ENCODE data around the gene MYT1.
"Not testable (repeated sequence)": the region's sequence is repeated elsewhere in the genome, so short reads cannot be mapped to it uniquely, and the experiment has no call there.

MYT1 gene

GRCh38 chr20:64164123-64164836 is at the start of gene MYT1:
MYT1 (plus strand) TSS chr20:64164452; CDS start chr20:64198862, 34,410 bp downstream.
- DNase-seq (ENCODE audit: low read depth, low spot score) = no peak

- no peak for DNase-seq (ENCODE audit: low read depth, low spot score)
Observed at GRCh38 chr20:64115171-64115911, 48.9 kb upstream of the MYT1 start.

GRCh38 chr20:64116016-64116415 is 48.2 kb upstream of the MYT1 start:
- DNase-seq (ENCODE audit: low read depth, low spot score) = no peak

GRCh38 chr20:64116541-64117431 is 47.5 kb upstream of the MYT1 start:
- no peak for DNase-seq (ENCODE audit: low read depth, low spot score)

- DNase-seq (ENCODE audit: low read depth, low spot score) = not testable (repeated sequence)
Observed at GRCh38 chr20:64117432-64117777, 46.8 kb upstream of the MYT1 start.

GRCh38 chr20:64119301-64119680 is 45.0 kb upstream of the MYT1 start:
- no peak for DNase-seq (ENCODE audit: low read depth, low spot score)

- peak; percentile 14 for DNase-seq (ENCODE audit: low read depth, low spot score)
Observed at GRCh38 chr20:64119681-64120341, 44.4 kb upstream of the MYT1 start.

- DNase-seq (ENCODE audit: low read depth, low spot score) = no peak
Observed at GRCh38 chr20:64121586-64121985, 42.7 kb upstream of the MYT1 start.

GRCh38 chr20:64122927-64123326 is 41.3 kb upstream of the MYT1 start:
- DNase-seq (ENCODE audit: low read depth, low spot score) = not testable (repeated sequence)

GRCh38 chr20:64123517-64123916 is 40.7 kb upstream of the MYT1 start:
- DNase-seq (ENCODE audit: low read depth, low spot score) = not testable (repeated sequence)

GRCh38 chr20:64129146-64129782 is 35.0 kb upstream of the MYT1 start:
- DNase-seq (ENCODE audit: low read depth, low spot score) = no peak

GRCh38 chr20:64130271-64130670 is 34.0 kb upstream of the MYT1 start:
- DNase-seq (ENCODE audit: low read depth, low spot score) = no peak

GRCh38 chr20:64130876-64131275 is 33.4 kb upstream of the MYT1 start:
- DNase-seq (ENCODE audit: low read depth, low spot score) = no peak

GRCh38 chr20:64131406-64131805 is 32.8 kb upstream of the MYT1 start:
- DNase-seq (ENCODE audit: low read depth, low spot score) = no peak

GRCh38 chr20:64133951-64134407 is 30.3 kb upstream of the MYT1 start:
- DNase-seq (ENCODE audit: low read depth, low spot score) = no peak

GRCh38 chr20:64134744-64135143 is 29.5 kb upstream of the MYT1 start:
- DNase-seq (ENCODE audit: low read depth, low spot score) = not testable (repeated sequence)

- DNase-seq (ENCODE audit: low read depth, low spot score) = no peak
Observed at GRCh38 chr20:64136004-64136710, 28.1 kb upstream of the MYT1 start.

- no peak for DNase-seq (ENCODE audit: low read depth, low spot score)
Observed at GRCh38 chr20:64137598-64138031, 26.6 kb upstream of the MYT1 start.

- no peak for DNase-seq (ENCODE audit: low read depth, low spot score)
Observed at GRCh38 chr20:64138276-64138815, 25.9 kb upstream of the MYT1 start.

Data from astrocyte of the hippocampus (primary cell).